ENCODE results near the gene GALNT5. TPM values are rescaled to one million over a fixed set of nuclear protein-coding genes. Genes with fewer than 3 reads are reported as not detected.

The GALNT5 gene
- total and polyA plus RNA-seq, 4 donors: under 0.01 to 5.3 (median 0.01) TPM; not detected in 1

DNA sequence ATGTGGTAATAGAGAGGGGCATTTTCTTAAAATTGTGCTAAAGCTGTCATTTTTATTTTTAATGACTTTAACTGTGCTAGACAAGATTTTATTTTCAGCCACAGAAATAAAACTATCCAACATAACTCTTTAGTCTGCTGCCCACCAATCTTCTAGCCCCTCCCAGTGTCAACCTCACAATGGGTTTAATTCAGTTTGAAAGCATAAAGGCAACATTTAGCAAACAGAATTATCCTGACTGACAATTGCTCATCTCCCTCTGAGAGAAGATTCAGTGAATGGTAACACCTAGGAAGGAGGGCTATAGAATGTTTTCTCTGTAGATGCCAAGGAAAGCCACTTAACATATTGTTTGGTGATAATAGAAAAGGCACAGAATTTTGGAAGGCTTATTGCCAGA is 62.9 kb downstream of the GALNT5 start:
- Histone ChIP-seq H3K9me3 (ENCODE audit: control insufficient read depth in 4 of 4, low read length in 3 of 4) (no peaks in the 10 kb centered on the region), H3K36me3 (ENCODE audit: control insufficient read depth in 4 of 4, insufficient read depth in 3 of 4, low read depth in 1 of 4, low read length in 3 of 4) (no peaks in the 10 kb centered on the region), H3K9ac (ENCODE audit: low read depth in 1 of 2, low read length in 2 of 2) (no peak overlapping the region), H3K4me3 (ENCODE audit: low read depth in 1 of 3, low read length in 3 of 3) (no peak overlapping the region), H3K4me1 (ENCODE audit: control insufficient read depth in 4 of 4, insufficient read depth in 4 of 4, low read length in 3 of 4) (no peaks in the 10 kb centered on the region), H3K27ac (ENCODE audit: low read depth in 1 of 2, low read length in 2 of 2) (no peak overlapping the region), H3K27me3 (ENCODE audit: control insufficient read depth in 4 of 4, insufficient read depth in 4 of 4, low read length in 3 of 4) (no peaks in the 10 kb centered on the region)
- TF ChIP-seq, protein P1, sequence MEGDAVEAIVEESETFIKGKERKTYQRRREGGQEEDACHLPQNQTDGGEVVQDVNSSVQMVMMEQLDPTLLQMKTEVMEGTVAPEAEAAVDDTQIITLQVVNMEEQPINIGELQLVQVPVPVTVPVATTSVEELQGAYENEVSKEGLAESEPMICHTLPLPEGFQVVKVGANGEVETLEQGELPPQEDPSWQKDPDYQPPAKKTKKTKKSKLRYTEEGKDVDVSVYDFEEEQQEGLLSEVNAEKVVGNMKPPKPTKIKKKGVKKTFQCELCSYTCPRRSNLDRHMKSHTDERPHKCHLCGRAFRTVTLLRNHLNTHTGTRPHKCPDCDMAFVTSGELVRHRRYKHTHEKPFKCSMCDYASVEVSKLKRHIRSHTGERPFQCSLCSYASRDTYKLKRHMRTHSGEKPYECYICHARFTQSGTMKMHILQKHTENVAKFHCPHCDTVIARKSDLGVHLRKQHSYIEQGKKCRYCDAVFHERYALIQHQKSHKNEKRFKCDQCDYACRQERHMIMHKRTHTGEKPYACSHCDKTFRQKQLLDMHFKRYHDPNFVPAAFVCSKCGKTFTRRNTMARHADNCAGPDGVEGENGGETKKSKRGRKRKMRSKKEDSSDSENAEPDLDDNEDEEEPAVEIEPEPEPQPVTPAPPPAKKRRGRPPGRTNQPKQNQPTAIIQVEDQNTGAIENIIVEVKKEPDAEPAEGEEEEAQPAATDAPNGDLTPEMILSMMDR (IDR thresholded peaks at IDR 0.05; ENCODE audit: low read depth, low read length, missing input control): no peak
- TF ChIP-seq TAF1 (conservative IDR thresholded peaks at IDR 0.05) (no peak), FOXA1 (IDR thresholded peaks at IDR 0.05) (no peak)
- no peak for DNase-seq (ENCODE audit: low spot score)

GRCh38 chr2:157321466-157321865 is 64.0 kb downstream of the GALNT5 start:
- H3K27ac ChIP-seq (ENCODE audit: low read depth in 1 of 2, low read length in 2 of 2): no peak overlapping the region
- WGBS: 52% methylated on average over 2 of the region's 2 CpGs
- no peak overlapping the region for H3K9ac ChIP-seq (ENCODE audit: low read depth in 1 of 2, low read length in 2 of 2)
- no peak for DNase-seq (ENCODE audit: low spot score)
- TF ChIP-seq SP1 (IDR thresholded peaks at IDR 0.05): no peak
- no peak for TF ChIP-seq ATF3 (IDR thresholded peaks at IDR 0.05)
- no peak for TF ChIP-seq YY1 (IDR thresholded peaks at IDR 0.05)
- TF ChIP-seq GABPA (IDR thresholded peaks at IDR 0.05 in 1 of 2, conservative IDR thresholded peaks at IDR 0.05 in 1 of 2): no peak
- TF ChIP-seq FOXA1 (IDR thresholded peaks at IDR 0.05): no peak
- no peak for TF ChIP-seq EGR1 (IDR thresholded peaks at IDR 0.05; ENCODE audit: low read depth in 2 of 2)
- TF ChIP-seq HNF4G (IDR thresholded peaks at IDR 0.05): no peak
- TF ChIP-seq, protein P1 (IDR thresholded peaks at IDR 0.05; ENCODE audit: low read depth, low read length, missing input control): no peak
- no peaks in the 10 kb centered on the region for H3K36me3 ChIP-seq (ENCODE audit: control insufficient read depth in 4 of 4, insufficient read depth in 3 of 4, low read depth in 1 of 4, low read length in 3 of 4)
- H3K4me3 ChIP-seq (ENCODE audit: low read depth in 1 of 3, low read length in 3 of 3): no peak overlapping the region
- no peaks in the 10 kb centered on the region for H3K9me3 ChIP-seq (ENCODE audit: control insufficient read depth in 4 of 4, low read length in 3 of 4)
- H3K27me3 ChIP-seq (ENCODE audit: control insufficient read depth in 4 of 4, insufficient read depth in 4 of 4, low read length in 3 of 4): no peaks in the 10 kb centered on the region
- H3K4me1 ChIP-seq (ENCODE audit: control insufficient read depth in 4 of 4, insufficient read depth in 4 of 4, low read length in 3 of 4): no peaks in the 10 kb centered on the region

DNA sequence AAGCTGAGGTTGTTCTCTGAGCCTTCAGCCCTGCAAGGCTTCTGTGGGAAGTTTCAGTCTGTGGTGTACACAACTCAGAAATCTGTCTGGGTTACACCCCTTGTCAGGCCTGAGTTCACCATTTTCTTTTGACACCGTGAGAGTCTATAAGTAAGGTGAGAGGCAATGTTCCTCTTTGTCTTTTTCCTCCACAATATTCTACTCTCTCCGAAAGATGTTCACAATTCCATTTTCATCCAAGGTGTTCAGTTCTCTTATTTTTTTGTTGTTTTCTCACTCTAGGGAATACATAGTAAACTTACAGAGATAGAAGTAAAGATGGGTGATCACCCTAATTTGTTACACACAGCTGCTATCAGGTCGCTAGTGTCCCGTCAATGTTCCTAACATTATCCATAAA is 64.9 kb downstream of the GALNT5 start:
- DNase-seq (ENCODE audit: low spot score): no peak
- Histone ChIP-seq H3K4me3 (ENCODE audit: low read depth in 1 of 3, low read length in 3 of 3) (no peak overlapping the region), H3K4me1 (ENCODE audit: control insufficient read depth in 4 of 4, insufficient read depth in 4 of 4, low read length in 3 of 4) (no peaks in the 10 kb centered on the region), H3K9me3 (ENCODE audit: control insufficient read depth in 4 of 4, low read length in 3 of 4) (no peaks in the 10 kb centered on the region), H3K27me3 (ENCODE audit: control insufficient read depth in 4 of 4, insufficient read depth in 4 of 4, low read length in 3 of 4) (no peaks in the 10 kb centered on the region), H3K36me3 (ENCODE audit: control insufficient read depth in 4 of 4, insufficient read depth in 3 of 4, low read depth in 1 of 4, low read length in 3 of 4) (no peaks in the 10 kb centered on the region), H3K9ac (ENCODE audit: low read depth in 1 of 2, low read length in 2 of 2) (no peak overlapping the region), H3K27ac (ENCODE audit: low read depth in 1 of 2, low read length in 2 of 2) (no peak overlapping the region)
- no peak for TF ChIP-seq YY1 (IDR thresholded peaks at IDR 0.05)
- TF ChIP-seq RAD21 (IDR thresholded peaks at IDR 0.05): no peak
- TF ChIP-seq FOXA2 (IDR thresholded peaks at IDR 0.05): no peak
- no peak for TF ChIP-seq HNF4G (IDR thresholded peaks at IDR 0.05)
- no peak for TF ChIP-seq HNF4A (conservative IDR thresholded peaks at IDR 0.05)
- no peak for TF ChIP-seq SP1 (IDR thresholded peaks at IDR 0.05)
- TF ChIP-seq, protein P2, sequence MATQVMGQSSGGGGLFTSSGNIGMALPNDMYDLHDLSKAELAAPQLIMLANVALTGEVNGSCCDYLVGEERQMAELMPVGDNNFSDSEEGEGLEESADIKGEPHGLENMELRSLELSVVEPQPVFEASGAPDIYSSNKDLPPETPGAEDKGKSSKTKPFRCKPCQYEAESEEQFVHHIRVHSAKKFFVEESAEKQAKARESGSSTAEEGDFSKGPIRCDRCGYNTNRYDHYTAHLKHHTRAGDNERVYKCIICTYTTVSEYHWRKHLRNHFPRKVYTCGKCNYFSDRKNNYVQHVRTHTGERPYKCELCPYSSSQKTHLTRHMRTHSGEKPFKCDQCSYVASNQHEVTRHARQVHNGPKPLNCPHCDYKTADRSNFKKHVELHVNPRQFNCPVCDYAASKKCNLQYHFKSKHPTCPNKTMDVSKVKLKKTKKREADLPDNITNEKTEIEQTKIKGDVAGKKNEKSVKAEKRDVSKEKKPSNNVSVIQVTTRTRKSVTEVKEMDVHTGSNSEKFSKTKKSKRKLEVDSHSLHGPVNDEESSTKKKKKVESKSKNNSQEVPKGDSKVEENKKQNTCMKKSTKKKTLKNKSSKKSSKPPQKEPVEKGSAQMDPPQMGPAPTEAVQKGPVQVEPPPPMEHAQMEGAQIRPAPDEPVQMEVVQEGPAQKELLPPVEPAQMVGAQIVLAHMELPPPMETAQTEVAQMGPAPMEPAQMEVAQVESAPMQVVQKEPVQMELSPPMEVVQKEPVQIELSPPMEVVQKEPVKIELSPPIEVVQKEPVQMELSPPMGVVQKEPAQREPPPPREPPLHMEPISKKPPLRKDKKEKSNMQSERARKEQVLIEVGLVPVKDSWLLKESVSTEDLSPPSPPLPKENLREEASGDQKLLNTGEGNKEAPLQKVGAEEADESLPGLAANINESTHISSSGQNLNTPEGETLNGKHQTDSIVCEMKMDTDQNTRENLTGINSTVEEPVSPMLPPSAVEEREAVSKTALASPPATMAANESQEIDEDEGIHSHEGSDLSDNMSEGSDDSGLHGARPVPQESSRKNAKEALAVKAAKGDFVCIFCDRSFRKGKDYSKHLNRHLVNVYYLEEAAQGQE (IDR thresholded peaks at IDR 0.05): no peak
- TF ChIP-seq EGR1 (IDR thresholded peaks at IDR 0.05; ENCODE audit: low read depth in 2 of 2): no peak
- TF ChIP-seq, protein P1 (IDR thresholded peaks at IDR 0.05; ENCODE audit: low read depth, low read length, missing input control): no peak
- 89% methylated on average over 4 of the region's 4 CpGs for WGBS
